Cardiac muscle cell (in vitro differentiated cells and primary cell): ENCODE data around the gene VWC2L. TPM values are rescaled to one million over a fixed set of nuclear protein-coding genes. Genes with fewer than 3 reads are reported as not detected.

Experiments
- DNase-seq, 2 donors: peaks; one replicate each; pipeline versions ENCODE4 v3.0.0 to v3.0.0-alpha.2; 2010 to 2017; ENCODE audit warnings: low read depth in 1 of 2, low spot score in 1 of 2
- H3K27ac ChIP-seq: fragments of 200-600 bp; sonication (generic); 2 replicates; pipeline ENCODE4 v1.5.1; 2016
- H3K27me3 ChIP-seq: fragments of 200-600 bp; sonication (generic); 2 replicates; pipeline ENCODE4 v1.6.0; 2016; ENCODE audit warnings: control low read depth
- H3K36me3 ChIP-seq: fragments of 200-600 bp; sonication (generic); 2 replicates; pipeline ENCODE4 v1.5.1; 2016; ENCODE audit warnings: control low read depth
- H3K4me1 ChIP-seq: fragments of 200-600 bp; sonication (generic); 2 replicates; pipeline ENCODE4 v1.8.1; 2017; ENCODE audit warnings: low read depth, mild to moderate bottlenecking, mixed run types
- H3K4me3 ChIP-seq: fragments of 200-600 bp; sonication (generic); 2 replicates; pipeline ENCODE4 v1.5.1; 2016; ENCODE audit warnings: mild to moderate bottlenecking
- H3K9me3 ChIP-seq: fragments of 200-600 bp; sonication (generic); 2 replicates; pipeline ENCODE4 v1.5.1; 2017; ENCODE audit warnings: low read depth, mild to moderate bottlenecking, control low read depth
- polyA plus RNA-seq: library from polyadenylated mRNA; unstranded; fragments of >200 nt; fragmentation: Nextera tagmentation; extraction: Ambion mirVana; gene quantifications from 2 replicates; pipeline ENCODE4 v1.2.1, GENCODE V29; 2016
- total RNA-seq: library from RNA; depleted of rRNA; stranded (reverse); fragments of >200 nt; gene quantifications from 2 replicates; pipeline ENCODE4 v1.2.3, GENCODE V29; 2016
- TF ChIP-seq, protein P1 (sequence below): IDR thresholded peaks from 2 replicates; pipeline ENCODE4 v1.5.1; 2012; ENCODE audit warnings: low read depth, mild to moderate bottlenecking, low read length

The VWC2L gene
- total and polyA plus RNA-seq, 2 experiments from 2014 or later = 0.10 to 0.24 TPM

DNA sequence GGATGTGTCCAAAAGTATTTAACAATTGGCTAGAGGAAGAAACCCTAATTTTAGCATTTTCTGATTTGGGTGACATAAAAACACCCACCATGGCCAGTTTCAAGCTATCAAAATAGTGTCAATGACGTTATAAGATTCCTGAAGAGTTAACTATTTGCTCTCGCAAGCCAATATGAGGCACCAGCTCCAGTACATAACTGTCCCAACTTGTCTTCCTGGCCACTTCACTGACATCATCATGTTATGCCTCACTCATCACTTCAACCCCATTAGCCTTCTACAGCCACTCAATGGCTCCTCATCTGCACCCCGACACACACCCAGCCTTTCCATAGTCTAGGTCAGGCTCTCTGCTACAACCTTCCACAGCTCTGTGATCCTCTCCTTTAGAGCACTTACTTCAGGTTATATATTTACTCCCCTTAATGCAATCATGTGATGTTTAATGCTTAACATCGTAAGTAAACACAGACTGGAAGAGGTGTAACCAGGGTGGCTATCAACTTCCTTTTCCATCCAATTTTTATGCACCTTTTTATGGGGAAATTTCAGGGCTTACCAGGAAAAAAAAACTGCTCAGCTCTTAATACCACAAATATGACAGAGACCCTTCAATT is 158.7 kb downstream of the VWC2L start:
- no peak for DNase-seq
- H3K9me3 ChIP-seq = no peaks in the 10 kb centered on the region
- TF ChIP-seq, protein P1, sequence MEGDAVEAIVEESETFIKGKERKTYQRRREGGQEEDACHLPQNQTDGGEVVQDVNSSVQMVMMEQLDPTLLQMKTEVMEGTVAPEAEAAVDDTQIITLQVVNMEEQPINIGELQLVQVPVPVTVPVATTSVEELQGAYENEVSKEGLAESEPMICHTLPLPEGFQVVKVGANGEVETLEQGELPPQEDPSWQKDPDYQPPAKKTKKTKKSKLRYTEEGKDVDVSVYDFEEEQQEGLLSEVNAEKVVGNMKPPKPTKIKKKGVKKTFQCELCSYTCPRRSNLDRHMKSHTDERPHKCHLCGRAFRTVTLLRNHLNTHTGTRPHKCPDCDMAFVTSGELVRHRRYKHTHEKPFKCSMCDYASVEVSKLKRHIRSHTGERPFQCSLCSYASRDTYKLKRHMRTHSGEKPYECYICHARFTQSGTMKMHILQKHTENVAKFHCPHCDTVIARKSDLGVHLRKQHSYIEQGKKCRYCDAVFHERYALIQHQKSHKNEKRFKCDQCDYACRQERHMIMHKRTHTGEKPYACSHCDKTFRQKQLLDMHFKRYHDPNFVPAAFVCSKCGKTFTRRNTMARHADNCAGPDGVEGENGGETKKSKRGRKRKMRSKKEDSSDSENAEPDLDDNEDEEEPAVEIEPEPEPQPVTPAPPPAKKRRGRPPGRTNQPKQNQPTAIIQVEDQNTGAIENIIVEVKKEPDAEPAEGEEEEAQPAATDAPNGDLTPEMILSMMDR = no peak
- no peak overlapping the region for H3K4me3 ChIP-seq
- H3K36me3 ChIP-seq = no peaks in the 10 kb centered on the region
- no peak overlapping the region for H3K27ac ChIP-seq
- H3K27me3 ChIP-seq = no peaks in the 10 kb centered on the region
- H3K4me1 ChIP-seq = no peaks in the 10 kb centered on the region

DNA sequence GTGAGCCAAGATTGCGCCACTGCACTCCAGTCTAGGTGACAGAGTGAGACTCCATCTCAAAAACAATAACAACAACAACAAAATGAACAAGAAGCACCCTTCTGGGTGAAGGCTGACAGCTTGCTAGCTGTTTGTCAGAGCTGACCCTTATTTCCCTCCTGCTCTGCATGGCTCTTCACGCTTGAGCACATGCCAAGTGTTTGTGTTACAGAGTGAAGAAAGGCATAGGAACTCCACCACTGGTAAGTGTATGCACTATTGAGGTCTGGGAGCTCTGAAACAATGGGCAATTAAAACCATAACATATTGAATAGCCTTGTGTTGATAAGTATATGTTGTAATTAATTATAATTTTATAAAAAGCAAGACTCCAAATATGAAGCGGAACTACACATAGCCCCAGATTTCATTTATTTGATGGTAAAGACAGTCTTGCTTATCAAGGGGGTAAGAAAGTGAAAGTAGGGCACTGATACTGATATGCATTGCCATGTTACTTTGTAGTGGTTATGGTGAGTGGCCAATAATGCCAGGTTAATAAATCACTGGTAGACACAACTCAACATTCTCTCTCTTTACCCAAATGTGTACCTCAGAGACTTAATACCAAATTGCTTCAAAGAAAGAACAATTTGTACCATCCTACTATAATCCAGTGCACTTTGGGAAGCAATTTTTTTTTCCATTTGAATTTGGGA is 163.4 kb downstream of the VWC2L start:
- H3K27ac ChIP-seq = no peak overlapping the region
- TF ChIP-seq, protein P1 = no peak
- DNase-seq = no peak
- no peaks in the 10 kb centered on the region for H3K36me3 ChIP-seq
- H3K4me1 ChIP-seq = no peaks in the 10 kb centered on the region
- no peak overlapping the region for H3K4me3 ChIP-seq
- H3K9me3 ChIP-seq = no peaks in the 10 kb centered on the region
- no peaks in the 10 kb centered on the region for H3K27me3 ChIP-seq

DNA sequence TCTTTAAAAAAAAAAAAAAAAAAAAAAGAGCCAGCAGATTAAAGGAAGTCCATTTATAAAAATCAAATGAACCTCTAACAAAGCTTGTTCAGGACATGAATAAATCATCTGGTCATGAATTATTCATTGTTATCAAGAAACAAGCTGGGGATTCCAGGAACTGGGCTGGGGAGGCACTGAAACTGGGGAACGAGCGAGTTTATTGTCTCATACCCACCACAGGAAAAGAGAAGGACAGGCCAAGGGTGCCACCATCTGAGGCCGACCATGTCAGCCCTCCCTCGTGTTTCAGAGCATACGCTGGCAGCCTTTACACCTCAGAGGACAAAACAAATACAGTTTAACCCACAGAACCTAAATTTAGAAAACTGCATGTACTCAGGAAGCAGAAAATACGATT is 164.2 kb downstream of the VWC2L start:
- Histone ChIP-seq H3K4me1 (no peaks in the 10 kb centered on the region), H3K27ac (no peak overlapping the region), H3K27me3 (no peaks in the 10 kb centered on the region), H3K4me3 (no peak overlapping the region), H3K9me3 (no peaks in the 10 kb centered on the region), H3K36me3 (no peaks in the 10 kb centered on the region)
- DNase-seq = no peak
- TF ChIP-seq, protein P1 = no peak

DNA sequence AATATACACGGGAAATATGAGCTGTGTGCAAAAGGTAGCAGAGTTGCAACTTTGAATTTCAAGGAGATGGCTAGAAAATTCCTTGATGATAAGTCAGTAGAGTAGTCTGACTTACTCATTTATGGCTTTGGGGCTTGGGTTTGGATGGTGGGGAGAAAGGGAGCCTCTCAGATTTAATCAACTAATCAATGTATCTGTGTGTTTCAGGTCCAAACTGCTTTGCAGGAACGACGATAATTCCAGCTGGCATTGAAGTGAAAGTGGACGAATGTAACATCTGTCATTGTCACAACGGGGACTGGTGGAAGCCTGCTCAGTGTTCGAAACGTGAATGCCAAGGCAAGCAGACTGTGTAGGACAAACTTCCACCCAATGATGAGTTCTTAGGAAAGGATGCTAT is 164.6 kb downstream of the VWC2L start:
- Histone ChIP-seq H3K36me3 (no peaks in the 10 kb centered on the region), H3K9me3 (no peaks in the 10 kb centered on the region), H3K27ac (no peak overlapping the region), H3K4me1 (no peaks in the 10 kb centered on the region), H3K27me3 (no peaks in the 10 kb centered on the region), H3K4me3 (no peak overlapping the region)
- no peak for DNase-seq
- TF ChIP-seq, protein P1 = no peak

DNA sequence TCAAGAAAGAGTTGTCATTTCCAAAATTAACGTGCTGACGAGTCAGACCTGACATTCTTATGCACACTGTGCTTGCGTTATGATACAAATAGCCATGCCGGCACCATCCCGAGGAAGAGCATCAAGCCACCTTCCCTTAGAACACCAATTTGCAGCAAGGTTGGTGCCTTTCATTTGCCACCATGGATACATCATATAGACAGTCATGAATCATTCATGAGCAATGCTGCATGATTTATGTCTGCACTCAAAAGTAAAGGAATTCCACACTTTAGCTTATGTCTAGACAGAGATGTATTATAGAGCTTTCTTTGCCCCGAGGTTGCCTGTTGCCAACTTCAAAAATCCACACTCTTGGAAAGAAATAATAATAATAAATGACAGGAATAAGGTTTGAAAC is 166.9 kb downstream of the VWC2L start:
- H3K27ac ChIP-seq = no peak overlapping the region
- H3K27me3 ChIP-seq = no peaks in the 10 kb centered on the region
- no peak overlapping the region for H3K4me3 ChIP-seq
- no peaks in the 10 kb centered on the region for H3K4me1 ChIP-seq
- no peak for DNase-seq
- H3K9me3 ChIP-seq = no peaks in the 10 kb centered on the region
- H3K36me3 ChIP-seq = no peaks in the 10 kb centered on the region
- TF ChIP-seq, protein P1 = no peak
